GM23338 (cell line): ENCODE measurements around the gene SCN2A. TPM values are rescaled to one million over a fixed set of nuclear protein-coding genes. Genes with fewer than 3 reads are reported as not detected.

Source experiments
- ATAC-seq: fragments of 200-7000 bp; cut with Tn5 transposase; 3 replicates; pipeline ENCODE4 v1.9.1; 2020
- DNase-seq: peaks from one replicate; pipeline ENCODE4 v3.0.0-alpha.2; 2015; ENCODE audit warnings: low spot score
- H2AFZ ChIP-seq: fragments of 200-600 bp; sonication (generic); 2 replicates; pipeline ENCODE4 v1.8.0; 2016; ENCODE audit warnings: antibody characterized with exemption, mild to moderate bottlenecking, moderate library complexity
- H3F3A ChIP-seq: fragments of 200-600 bp; sonication (generic); replicated peaks from 2 replicates; pipeline ENCODE4 v1.8.0; 2017; ENCODE audit warnings: antibody characterized with exemption, mixed run types, low read depth
- H3K27ac ChIP-seq: fragments of 200-600 bp; sonication (generic); 2 replicates; pipeline ENCODE4 v1.6.1; 2016; ENCODE audit warnings: low read depth
- H3K27me3 ChIP-seq: fragments of 200-600 bp; sonication (generic); 2 replicates; pipeline ENCODE4 v1.8.0; 2016; ENCODE audit warnings: mild to moderate bottlenecking, mixed run types, moderate library complexity; ENCODE audit not compliant: insufficient read depth
- H3K36me3 ChIP-seq: fragments of 200-600 bp; sonication (generic); 2 replicates; pipeline ENCODE4 v1.8.0; 2016; ENCODE audit warnings: mild to moderate bottlenecking; ENCODE audit not compliant: insufficient read depth
- H3K4me1 ChIP-seq: fragments of 200-600 bp; sonication (generic); 2 replicates; pipeline ENCODE4 v1.8.0; 2016; ENCODE audit warnings: mild to moderate bottlenecking, moderate library complexity; ENCODE audit not compliant: insufficient read depth
- H3K4me2 ChIP-seq: fragments of 200-600 bp; sonication (generic); 2 replicates; pipeline ENCODE4 v1.7.1; 2017; ENCODE audit warnings: mixed run types
- H3K4me3 ChIP-seq: fragments of 200-600 bp; sonication (generic); 2 replicates; pipeline ENCODE4 v1.6.1; 2016; ENCODE audit warnings: mixed run types
- H3K79me2 ChIP-seq: fragments of 200-600 bp; sonication (generic); replicated peaks from 2 replicates; pipeline ENCODE4 v1.8.0; 2017; ENCODE audit warnings: mild to moderate bottlenecking; ENCODE audit not compliant: insufficient read depth
- H3K9me2 ChIP-seq: fragments of 200-600 bp; sonication (generic); 2 replicates; pipeline ENCODE4 v1.8.0; 2017; ENCODE audit not compliant: insufficient read depth
- H4K20me1 ChIP-seq: fragments of 200-600 bp; sonication (generic); replicated peaks from 2 replicates; pipeline ENCODE4 v1.8.0; 2017; ENCODE audit warnings: mild to moderate bottlenecking; ENCODE audit not compliant: insufficient read depth
- H3K27ac Mint-ChIP-seq: 2 replicates; pipeline ENCODE4 v1.8.0; 2020; ENCODE audit warnings: inconsistent platforms, mild to moderate bottlenecking, moderate library complexity, mixed read lengths
- H3K27me3 Mint-ChIP-seq: 3 replicates; pipeline ENCODE4 v1.8.0; 2022; ENCODE audit warnings: low read depth, mild to moderate bottlenecking, moderate library complexity, mixed read lengths, inconsistent platforms; ENCODE audit not compliant: insufficient read depth, poor library complexity
- H3K36me3 Mint-ChIP-seq: 3 replicates; pipeline ENCODE4 v1.8.0; 2021; ENCODE audit warnings: low read depth, mild to moderate bottlenecking, inconsistent platforms, moderate library complexity, mixed read lengths
- H3K4me1 Mint-ChIP-seq: 3 replicates; pipeline ENCODE4 v1.8.0; 2020; ENCODE audit warnings: mild to moderate bottlenecking, inconsistent platforms, mixed read lengths
- H3K4me3 Mint-ChIP-seq: 3 replicates; pipeline ENCODE4 v1.8.0; 2021; ENCODE audit warnings: moderate library complexity, mild to moderate bottlenecking, inconsistent platforms, mixed read lengths
- H3K9me3 Mint-ChIP-seq: 3 replicates; pipeline ENCODE4 v1.8.0; 2020; ENCODE audit warnings: moderate library complexity, mild to moderate bottlenecking, inconsistent platforms, mixed read lengths
- CREB1 ChIP-seq: fragments of 250-450 bp; sonication (Bioruptor Pico); IDR thresholded peaks from 2 replicates; pipeline ENCODE4 v1.5.0; 2020; ENCODE audit warnings: low read depth, mild to moderate bottlenecking, moderate library complexity
- EZH2 ChIP-seq: fragments of 200-600 bp; sonication (generic); IDR thresholded peaks from one replicate; pipeline ENCODE4 v1.8.0; 2017; ENCODE audit warnings: antibody characterized with exemption, mild to moderate bottlenecking, low read depth; ENCODE audit not compliant: unreplicated experiment
- STAT1 ChIP-seq: IDR thresholded peaks from one replicate; pipeline ENCODE4 v1.6.1; 2016; ENCODE audit warnings: antibody characterized with exemption; ENCODE audit not compliant: unreplicated experiment
- ZNF114 ChIP-seq: fragments of 250-450 bp; sonication (Bioruptor Pico); IDR thresholded peaks from 2 replicates; pipeline ENCODE4 v1.5.0; 2020; ENCODE audit warnings: mild to moderate bottlenecking, moderate library complexity
- polyA plus RNA-seq: library from polyadenylated mRNA; unstranded; fragments of >200 nt; fragmentation: Nextera tagmentation; extraction: Ambion mirVana; gene quantifications from 2 replicates; pipeline ENCODE4 v1.2.1, GENCODE V29; 2016
- total RNA-seq: library from RNA; depleted of rRNA; stranded (reverse); fragments of >200 nt; shearing (Covaris generic); gene quantifications from 2 replicates; pipeline ENCODE4 v1.2.3, GENCODE V29; 2014
- TF ChIP-seq, protein P1 (sequence below): fragments of 250-450 bp; sonication (Bioruptor Pico); IDR thresholded peaks from 2 replicates; pipeline ENCODE4 v1.5.0; 2020; ENCODE audit warnings: mild to moderate bottlenecking, moderate library complexity
- TF ChIP-seq, protein P2 (sequence below): IDR thresholded peaks from one replicate; pipeline ENCODE4 v1.6.1; 2018; ENCODE audit warnings: antibody characterized with exemption; ENCODE audit not compliant: unreplicated experiment

Gene SCN2A
- total and polyA plus RNA-seq, 2 experiments from 2014 or later, result 0.45 to 0.52 TPM

- TF ChIP-seq, protein P1, sequence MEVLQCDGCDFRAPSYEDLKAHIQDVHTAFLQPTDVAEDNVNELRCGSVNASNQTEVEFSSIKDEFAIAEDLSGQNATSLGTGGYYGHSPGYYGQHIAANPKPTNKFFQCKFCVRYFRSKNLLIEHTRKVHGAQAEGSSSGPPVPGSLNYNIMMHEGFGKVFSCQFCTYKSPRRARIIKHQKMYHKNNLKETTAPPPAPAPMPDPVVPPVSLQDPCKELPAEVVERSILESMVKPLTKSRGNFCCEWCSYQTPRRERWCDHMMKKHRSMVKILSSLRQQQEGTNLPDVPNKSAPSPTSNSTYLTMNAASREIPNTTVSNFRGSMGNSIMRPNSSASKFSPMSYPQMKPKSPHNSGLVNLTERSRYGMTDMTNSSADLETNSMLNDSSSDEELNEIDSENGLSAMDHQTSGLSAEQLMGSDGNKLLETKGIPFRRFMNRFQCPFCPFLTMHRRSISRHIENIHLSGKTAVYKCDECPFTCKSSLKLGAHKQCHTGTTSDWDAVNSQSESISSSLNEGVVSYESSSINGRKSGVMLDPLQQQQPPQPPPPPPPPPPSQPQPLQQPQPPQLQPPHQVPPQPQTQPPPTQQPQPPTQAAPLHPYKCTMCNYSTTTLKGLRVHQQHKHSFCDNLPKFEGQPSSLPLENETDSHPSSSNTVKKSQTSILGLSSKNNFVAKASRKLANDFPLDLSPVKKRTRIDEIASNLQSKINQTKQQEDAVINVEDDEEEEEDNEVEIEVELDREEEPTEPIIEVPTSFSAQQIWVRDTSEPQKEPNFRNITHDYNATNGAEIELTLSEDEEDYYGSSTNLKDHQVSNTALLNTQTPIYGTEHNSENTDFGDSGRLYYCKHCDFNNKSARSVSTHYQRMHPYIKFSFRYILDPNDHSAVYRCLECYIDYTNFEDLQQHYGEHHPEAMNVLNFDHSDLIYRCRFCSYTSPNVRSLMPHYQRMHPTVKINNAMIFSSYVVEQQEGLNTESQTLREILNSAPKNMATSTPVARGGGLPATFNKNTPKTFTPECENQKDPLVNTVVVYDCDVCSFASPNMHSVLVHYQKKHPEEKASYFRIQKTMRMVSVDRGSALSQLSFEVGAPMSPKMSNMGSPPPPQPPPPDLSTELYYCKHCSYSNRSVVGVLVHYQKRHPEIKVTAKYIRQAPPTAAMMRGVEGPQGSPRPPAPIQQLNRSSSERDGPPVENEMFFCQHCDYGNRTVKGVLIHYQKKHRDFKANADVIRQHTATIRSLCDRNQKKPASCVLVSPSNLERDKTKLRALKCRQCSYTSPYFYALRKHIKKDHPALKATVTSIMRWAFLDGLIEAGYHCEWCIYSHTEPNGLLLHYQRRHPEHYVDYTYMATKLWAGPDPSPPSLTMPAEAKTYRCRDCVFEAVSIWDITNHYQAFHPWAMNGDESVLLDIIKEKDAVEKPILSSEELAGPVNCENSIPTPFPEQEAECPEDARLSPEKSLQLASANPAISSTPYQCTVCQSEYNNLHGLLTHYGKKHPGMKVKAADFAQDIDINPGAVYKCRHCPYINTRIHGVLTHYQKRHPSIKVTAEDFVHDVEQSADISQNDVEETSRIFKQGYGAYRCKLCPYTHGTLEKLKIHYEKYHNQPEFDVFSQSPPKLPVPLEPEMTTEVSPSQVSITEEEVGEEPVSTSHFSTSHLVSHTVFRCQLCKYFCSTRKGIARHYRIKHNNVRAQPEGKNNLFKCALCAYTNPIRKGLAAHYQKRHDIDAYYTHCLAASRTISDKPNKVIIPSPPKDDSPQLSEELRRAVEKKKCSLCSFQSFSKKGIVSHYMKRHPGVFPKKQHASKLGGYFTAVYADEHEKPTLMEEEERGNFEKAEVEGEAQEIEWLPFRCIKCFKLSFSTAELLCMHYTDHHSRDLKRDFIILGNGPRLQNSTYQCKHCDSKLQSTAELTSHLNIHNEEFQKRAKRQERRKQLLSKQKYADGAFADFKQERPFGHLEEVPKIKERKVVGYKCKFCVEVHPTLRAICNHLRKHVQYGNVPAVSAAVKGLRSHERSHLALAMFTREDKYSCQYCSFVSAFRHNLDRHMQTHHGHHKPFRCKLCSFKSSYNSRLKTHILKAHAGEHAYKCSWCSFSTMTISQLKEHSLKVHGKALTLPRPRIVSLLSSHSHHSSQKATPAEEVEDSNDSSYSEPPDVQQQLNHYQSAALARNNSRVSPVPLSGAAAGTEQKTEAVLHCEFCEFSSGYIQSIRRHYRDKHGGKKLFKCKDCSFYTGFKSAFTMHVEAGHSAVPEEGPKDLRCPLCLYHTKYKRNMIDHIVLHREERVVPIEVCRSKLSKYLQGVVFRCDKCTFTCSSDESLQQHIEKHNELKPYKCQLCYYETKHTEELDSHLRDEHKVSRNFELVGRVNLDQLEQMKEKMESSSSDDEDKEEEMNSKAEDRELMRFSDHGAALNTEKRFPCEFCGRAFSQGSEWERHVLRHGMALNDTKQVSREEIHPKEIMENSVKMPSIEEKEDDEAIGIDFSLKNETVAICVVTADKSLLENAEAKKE (CRISPR knock-in tag), result no peak
These were observed 73.8 kb downstream of the SCN2A start (continued) for GRCh38 chr2:165312999-165313398.

GRCh38 chr2:165313509-165313908, 74.3 kb downstream of the SCN2A start:
- no peaks in the 10 kb centered on the region for H3K27me3 ChIP-seq
- no peak for ATAC-seq
- no peaks in the 10 kb centered on the region for H3K36me3 Mint-ChIP-seq
- H2AFZ ChIP-seq, result no peak overlapping the region
- H3K4me1 ChIP-seq, result no peaks in the 10 kb centered on the region
- peaks cover 8% of the 10 kb centered on the region; the same call in 2 of the 3 replicates for H3K4me1 Mint-ChIP-seq
- no peaks in the 10 kb centered on the region for H3K36me3 ChIP-seq
- H3K4me3 ChIP-seq, result no peak overlapping the region
- H3K4me2 ChIP-seq, result no peak overlapping the region
- no peaks in the 10 kb centered on the region for H4K20me1 ChIP-seq
- DNase-seq, result no peak
- no peak overlapping the region for H3K27ac Mint-ChIP-seq
- H3K27me3 Mint-ChIP-seq, result no peaks in the 10 kb centered on the region
- no peak overlapping the region for H3K27ac ChIP-seq
- H3K79me2 ChIP-seq, result no peaks in the 10 kb centered on the region
- no peaks in the 10 kb centered on the region for H3K9me3 Mint-ChIP-seq
- no peaks in the 10 kb centered on the region for H3F3A ChIP-seq
- H3K4me3 Mint-ChIP-seq, result no peak overlapping the region
- no peaks in the 10 kb centered on the region for H3K9me2 ChIP-seq
- TF ChIP-seq STAT1, result no peak
- TF ChIP-seq CREB1 (CRISPR knock-in tag), result no peak
- no peak for TF ChIP-seq EZH2
- TF ChIP-seq, protein P2, sequence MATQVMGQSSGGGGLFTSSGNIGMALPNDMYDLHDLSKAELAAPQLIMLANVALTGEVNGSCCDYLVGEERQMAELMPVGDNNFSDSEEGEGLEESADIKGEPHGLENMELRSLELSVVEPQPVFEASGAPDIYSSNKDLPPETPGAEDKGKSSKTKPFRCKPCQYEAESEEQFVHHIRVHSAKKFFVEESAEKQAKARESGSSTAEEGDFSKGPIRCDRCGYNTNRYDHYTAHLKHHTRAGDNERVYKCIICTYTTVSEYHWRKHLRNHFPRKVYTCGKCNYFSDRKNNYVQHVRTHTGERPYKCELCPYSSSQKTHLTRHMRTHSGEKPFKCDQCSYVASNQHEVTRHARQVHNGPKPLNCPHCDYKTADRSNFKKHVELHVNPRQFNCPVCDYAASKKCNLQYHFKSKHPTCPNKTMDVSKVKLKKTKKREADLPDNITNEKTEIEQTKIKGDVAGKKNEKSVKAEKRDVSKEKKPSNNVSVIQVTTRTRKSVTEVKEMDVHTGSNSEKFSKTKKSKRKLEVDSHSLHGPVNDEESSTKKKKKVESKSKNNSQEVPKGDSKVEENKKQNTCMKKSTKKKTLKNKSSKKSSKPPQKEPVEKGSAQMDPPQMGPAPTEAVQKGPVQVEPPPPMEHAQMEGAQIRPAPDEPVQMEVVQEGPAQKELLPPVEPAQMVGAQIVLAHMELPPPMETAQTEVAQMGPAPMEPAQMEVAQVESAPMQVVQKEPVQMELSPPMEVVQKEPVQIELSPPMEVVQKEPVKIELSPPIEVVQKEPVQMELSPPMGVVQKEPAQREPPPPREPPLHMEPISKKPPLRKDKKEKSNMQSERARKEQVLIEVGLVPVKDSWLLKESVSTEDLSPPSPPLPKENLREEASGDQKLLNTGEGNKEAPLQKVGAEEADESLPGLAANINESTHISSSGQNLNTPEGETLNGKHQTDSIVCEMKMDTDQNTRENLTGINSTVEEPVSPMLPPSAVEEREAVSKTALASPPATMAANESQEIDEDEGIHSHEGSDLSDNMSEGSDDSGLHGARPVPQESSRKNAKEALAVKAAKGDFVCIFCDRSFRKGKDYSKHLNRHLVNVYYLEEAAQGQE, result no peak
- TF ChIP-seq ZNF114, result no peak
- TF ChIP-seq, protein P1 (CRISPR knock-in tag), result no peak
